GM18505 (cell line): ENCODE data around the gene TEX35.

Source experiments
- ATAC-seq: cut with Tn5 transposase; IDR thresholded peaks from one replicate; pipeline ENCODE4 v1.9.1; 2021; ENCODE audit not compliant: unreplicated experiment
- POLR2A ChIP-seq: IDR thresholded peaks from 4 replicates; pipeline ENCODE4 v1.6.1; 2011; ENCODE audit warnings: borderline replicate concordance; ENCODE audit not compliant: insufficient read depth, insufficient read length; ENCODE audit errors: extremely low read depth

The TEX35 gene

GRCh38 chr1:178488393-178488792, 24.5 kb upstream of the TEX35 start:
- TF ChIP-seq POLR2A: no peak
- ATAC-seq: no peak

- no peak for TF ChIP-seq POLR2A
Measured at GRCh38 chr1:178489399-178489798, 23.5 kb upstream of the TEX35 start.

GRCh38 chr1:178490136-178490535, 22.8 kb upstream of the TEX35 start:
- ATAC-seq: no peak
- no peak for TF ChIP-seq POLR2A

More at GRCh38 chr1:178489399-178489798, 23.5 kb upstream of the TEX35 start:
- ATAC-seq: no peak

- no peak for TF ChIP-seq POLR2A
Measured at GRCh38 chr1:178490967-178491366, 21.9 kb upstream of the TEX35 start.

GRCh38 chr1:178491721-178492120, 21.2 kb upstream of the TEX35 start:
- no peak for ATAC-seq
- TF ChIP-seq POLR2A: no peak

More at GRCh38 chr1:178490967-178491366, 21.9 kb upstream of the TEX35 start:
- ATAC-seq: no peak

- no peak for TF ChIP-seq POLR2A
- ATAC-seq: no peak
Measured at GRCh38 chr1:178492341-178492740, 20.6 kb upstream of the TEX35 start.

- no peak for TF ChIP-seq POLR2A
Measured at GRCh38 chr1:178493301-178493741, 19.6 kb upstream of the TEX35 start.

GRCh38 chr1:178494569-178494971, 18.3 kb upstream of the TEX35 start:
- no peak for TF ChIP-seq POLR2A
- no peak for ATAC-seq

More at GRCh38 chr1:178493301-178493741, 19.6 kb upstream of the TEX35 start:
- ATAC-seq: no peak

GRCh38 chr1:178495158-178495557, 17.8 kb upstream of the TEX35 start:
- no peak for ATAC-seq
- no peak for TF ChIP-seq POLR2A

- ATAC-seq: no peak
- no peak for TF ChIP-seq POLR2A
Measured at GRCh38 chr1:178495741-178496409, 17.0 kb upstream of the TEX35 start.

- no peak for ATAC-seq
- no peak for TF ChIP-seq POLR2A
Measured at GRCh38 chr1:178496410-178497135, 16.3 kb upstream of the TEX35 start, which contains the start of gene CLEC20A. TSS of gene CLEC20A (minus strand) at chr1:178496964. CDS start at chr1:178496939, 25 bp downstream.

GRCh38 chr1:178497903-178498478, 14.9 kb upstream of the TEX35 start:
- no peak for TF ChIP-seq POLR2A
- no peak for ATAC-seq

- no peak for TF ChIP-seq POLR2A
- ATAC-seq: no peak
Measured at GRCh38 chr1:178498896-178499675, 13.8 kb upstream of the TEX35 start.
